Stimulated activated CD8-positive, alpha-beta memory T cell treated with anti-CD3 and anti-CD28 coated beads, Interleukin-15, amount 100 ng/mL, for 24 hours (primary cell): ENCODE data around the gene RBBP7.
"Not testable (repeated sequence)": the region's sequence is repeated elsewhere in the genome, so short reads cannot be mapped to it uniquely, and the experiment has no call there.

Experiments used
- DNase-seq: peaks from one replicate; pipeline ENCODE4 v3.0.0-alpha.2; 2020; ENCODE audit warnings: low read depth

RBBP7 gene

GRCh38 chrX:16862829-16863228 is 7.3 kb downstream of the RBBP7 start:
- DNase-seq: no peak

- DNase-seq: no peak
Measured at GRCh38 chrX:16856744-16857143, 13.4 kb downstream of the RBBP7 start.

- DNase-seq: not testable (repeated sequence)
Measured at GRCh38 chrX:16856076-16856404, 14.1 kb downstream of the RBBP7 start.

DNA sequence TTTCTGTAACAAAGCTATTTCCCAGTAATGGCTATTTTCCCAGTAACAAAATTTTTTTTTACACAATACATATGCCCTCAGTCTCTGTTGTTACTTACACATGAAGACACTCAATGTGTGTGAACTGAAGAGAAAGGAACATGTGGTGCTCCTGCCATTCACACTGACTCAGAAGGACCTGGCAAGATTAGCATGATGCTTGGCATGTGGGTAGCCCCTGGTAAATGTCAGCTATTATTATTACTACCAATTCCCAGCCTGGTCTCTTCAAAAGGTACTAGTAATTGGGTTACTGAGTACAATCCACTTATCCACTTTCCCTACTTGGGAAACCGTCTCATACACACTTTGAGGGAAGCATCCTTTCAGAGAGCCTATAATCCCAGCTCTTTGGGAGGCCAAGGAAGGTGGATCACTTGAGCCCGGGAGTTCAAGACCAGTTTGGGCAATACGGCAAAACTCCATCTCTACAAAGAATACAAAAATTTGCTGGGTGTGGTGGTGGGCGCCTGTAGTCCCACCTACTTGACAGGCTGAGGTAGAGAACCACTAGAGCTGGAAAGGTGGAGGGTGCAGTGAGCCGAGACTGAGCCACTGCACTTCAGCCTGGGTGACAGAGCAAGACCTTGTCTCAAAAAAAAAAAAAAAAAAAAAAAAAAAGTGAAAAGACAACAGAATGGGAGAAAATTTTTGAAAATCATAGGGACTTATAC is 14.6 kb downstream of the RBBP7 start:
- no peak for DNase-seq

DNA sequence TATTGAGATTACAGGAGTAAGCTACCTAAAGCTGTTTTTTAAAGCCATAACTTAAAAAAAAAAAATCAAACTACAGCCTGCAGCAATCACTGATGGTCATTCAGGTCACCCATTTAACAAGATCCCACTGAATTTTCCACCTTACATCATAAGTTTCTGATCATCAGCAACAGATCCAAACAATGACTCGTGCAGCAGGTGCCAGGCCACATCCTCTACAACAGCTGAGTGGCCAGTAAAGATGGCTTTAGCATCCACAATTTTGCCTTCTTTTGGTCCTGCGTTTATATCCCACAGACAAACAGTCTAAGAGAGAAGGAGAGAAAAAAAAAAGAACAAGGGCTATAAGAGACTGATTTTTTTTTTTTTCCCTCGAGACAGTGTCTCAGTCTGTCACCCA is 16.6 kb downstream of the RBBP7 start:
- DNase-seq: no peak

DNA sequence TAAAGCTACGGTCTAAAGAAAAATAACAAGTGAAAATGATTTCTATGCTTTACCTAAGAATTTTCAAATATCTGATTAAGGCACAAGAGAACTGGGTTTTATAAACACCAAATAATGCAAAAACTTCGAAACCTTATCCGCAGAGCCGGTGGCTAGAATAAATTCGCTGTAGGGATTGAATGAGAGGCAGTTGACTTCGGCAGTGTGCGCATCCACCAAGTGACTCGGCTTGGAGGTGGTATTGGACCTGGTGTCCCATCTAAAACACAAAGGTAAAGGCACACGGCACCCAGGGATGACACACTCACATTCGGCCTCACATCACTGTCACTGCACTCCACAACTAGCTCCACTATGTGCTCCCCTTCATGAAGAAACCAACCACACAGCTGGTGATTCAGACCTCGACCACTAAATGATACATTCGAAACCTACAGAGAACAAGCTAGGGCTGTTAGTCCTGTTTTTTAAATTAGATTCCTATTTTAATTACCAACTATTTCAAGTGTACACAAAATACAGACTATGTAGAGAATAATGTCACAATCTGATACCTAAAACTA is 17.5 kb downstream of the RBBP7 start:
- DNase-seq: no peak

DNA sequence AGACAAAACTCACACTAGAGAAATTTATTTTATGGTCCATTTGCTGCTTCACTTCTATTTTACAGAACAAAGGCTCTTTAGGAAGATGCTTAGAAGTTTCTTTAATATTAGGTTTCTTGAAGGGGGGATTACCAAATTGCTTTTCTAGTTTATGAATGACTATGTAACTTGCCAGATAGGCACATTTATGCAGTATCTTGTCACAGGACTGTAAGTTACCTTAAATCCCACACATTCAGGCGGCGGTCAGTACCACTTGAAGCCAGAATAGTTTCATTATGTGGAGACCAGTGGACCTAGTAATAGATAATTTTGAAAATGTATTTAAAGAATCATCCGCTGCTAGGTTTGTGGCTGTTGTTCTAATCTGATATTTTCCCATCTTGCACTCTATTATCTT is 18.3 kb downstream of the RBBP7 start:
- DNase-seq: no peak

DNA sequence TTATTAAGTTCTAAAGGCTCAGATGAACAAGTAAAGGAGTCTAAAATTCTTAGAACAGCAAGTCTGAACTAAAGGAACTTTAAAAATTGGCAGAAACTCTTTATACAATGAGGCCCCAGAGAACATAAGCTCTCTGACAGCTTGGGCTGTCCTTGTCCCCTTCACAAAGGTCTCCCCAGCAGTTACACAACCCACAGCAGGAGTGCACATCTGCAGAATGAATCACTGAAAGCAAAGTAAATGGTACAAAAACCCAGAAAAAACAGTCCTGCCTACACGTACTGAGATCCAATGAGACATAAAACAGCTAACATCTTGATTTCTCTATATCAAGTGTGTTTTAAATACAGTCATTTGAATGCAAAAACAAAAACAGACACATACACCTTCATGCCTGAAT is 18.7 kb downstream of the RBBP7 start:
- no peak for DNase-seq

GRCh38 chrX:16848541-16848940 is 21.6 kb downstream of the RBBP7 start:
- no peak for DNase-seq

DNA sequence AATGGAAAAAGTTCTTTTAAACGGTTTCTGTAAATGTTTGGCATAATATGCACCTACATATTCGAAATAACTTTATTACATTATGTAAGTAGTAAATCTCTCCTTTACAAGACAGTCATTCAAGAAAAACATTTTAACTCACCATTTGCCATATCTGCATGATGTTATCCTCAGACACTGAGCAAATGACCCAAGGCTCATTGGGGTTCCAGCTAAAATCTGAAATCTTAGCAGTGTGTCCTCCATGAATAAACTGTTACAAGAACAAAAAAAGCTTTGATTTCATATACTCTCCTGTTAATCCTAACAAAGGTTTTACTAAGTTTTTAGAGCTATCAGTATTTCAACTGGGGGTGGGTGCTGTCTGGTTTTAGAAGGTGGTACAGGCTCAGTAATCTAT is 24.5 kb downstream of the RBBP7 start:
- DNase-seq: no peak

- DNase-seq: no peak
Measured at GRCh38 chrX:16843208-16843909, 26.8 kb downstream of the RBBP7 start.

DNA sequence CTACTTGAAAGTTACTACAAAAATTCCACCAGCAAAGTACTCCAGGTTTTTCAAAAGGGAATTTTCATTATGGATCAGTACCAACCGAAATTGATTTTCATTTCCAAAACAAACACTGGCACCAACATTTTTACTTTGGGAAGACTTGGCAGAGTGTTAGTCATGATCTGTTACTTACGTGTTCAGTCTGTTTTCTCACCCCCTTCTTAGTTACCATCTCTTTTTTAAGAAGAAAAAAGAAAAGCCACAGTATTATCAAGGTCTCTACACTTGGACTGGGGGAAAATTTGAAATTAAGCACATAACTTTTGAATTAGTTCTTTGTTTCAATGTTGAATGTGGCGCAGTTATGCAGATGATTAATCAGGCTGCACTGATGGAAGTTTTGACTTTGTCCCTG is 27.5 kb downstream of the RBBP7 start:
- no peak for DNase-seq

DNA sequence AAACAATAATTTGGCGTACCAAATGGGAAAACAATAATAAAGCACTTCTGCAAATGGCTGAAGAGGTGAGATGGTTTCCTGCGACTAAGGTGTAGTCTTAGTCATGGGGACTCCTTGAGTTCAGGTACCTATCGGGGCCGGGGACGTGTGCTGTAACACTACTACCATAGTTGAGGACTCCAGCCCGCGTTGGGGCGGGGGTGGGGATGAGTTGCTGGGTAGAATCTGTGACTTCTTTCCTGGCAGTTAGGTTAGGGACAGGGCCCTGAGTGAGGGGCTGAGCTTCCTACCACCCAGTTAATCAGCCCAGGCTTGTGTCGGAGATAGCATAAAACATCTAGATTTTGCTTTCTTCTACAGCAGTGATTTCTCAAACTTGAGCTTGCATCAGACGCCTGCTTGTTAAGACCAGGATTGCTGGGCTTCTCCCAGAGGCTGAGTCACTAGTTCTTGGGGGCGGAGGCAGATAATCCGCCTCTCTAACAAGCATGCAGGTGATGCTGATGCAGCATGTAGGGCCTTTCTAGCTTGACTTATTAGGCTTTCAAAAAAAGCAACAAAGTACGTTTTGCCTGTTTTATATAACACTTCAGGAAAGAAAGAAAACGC is 30.2 kb downstream of the RBBP7 start:
- DNase-seq: no peak

DNA sequence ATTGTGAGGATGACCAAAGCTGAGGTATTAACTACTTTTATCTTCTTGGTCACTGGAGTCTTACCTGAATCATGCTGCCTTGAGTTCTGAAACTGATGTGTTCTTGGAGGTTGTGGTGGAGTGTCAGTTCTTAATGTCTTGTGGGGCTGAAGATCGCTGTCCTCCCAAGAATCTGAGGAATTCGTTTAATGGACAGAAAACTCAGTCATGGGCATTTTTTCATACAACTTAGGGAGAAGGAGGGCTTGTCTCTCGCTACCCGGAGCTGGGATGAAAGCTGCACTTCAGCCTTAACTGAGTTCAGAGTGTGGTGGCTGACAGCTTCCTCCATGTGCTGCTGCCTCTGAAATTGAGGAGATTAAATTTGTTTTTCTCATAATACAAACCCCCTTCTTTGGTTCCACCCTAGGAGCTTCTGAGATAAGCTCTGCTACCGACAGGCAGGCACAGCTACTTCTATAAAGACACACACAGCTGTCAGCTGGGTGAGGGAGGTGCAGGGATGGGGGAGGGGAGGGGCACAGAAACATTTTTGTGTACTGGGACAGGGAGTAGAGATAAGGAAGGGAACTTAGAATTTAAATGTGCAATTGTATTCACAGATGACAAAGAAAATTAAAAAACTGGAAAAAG is 30.8 kb downstream of the RBBP7 start:
- DNase-seq: no peak

DNA sequence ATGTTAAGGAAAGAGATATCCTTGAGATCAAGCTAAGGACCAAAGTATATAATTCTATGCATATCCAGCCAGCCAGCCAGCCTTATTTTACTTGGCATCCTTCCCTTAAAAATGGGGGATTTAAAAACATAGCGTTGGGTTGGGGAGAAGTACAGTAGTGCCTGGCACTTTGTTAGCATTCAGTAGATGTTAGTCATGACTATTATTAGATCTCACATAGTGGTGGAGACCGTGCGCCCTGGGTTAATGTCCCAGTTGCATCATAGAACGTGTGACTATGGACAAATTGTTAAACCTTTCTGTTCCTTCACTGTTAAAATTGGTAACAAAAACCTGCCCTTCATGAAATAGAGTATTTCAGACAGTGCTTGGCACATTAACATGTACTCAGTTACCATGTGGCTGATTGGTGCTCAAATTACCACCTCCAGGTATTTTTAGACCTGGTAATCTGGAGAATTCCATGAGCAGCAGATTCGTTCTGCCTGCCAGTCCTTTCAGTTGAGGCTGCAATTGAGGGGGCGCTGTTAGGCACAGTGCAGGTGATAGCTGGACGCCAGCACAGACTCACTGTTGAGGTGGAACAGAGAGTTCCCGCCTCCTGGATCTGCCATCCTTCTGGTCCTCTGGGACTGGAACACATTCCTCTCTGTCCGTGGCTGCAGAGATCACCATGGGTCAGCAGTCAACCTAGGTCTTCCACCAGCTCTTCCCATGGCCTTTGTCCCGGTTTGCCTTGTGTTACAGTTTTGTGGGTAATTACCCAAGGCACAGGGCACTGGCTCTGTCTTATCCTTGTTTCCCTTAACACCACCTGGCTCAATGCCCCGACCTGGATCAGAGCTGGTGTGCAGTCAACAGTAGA is 31.7 kb downstream of the RBBP7 start:
- no peak for DNase-seq

DNA sequence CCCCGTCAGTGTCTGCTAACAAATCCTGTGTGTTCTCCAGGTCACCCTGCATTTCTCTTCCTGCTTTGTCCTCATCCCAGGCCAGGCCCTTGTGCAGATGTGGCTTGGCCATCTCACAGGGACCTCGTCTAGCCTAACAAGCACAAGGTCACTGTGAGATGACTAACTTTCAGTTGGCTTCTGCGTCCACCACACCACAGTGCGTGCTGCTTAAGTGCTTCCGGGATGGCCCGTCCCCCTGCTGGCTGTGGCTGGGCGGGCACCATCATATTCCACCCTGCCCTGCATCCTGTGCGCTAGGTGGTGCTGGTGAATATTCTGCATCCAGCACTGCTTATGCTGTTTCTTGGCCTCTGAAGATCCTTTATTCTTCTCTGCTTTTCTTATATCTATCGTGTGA is 33.8 kb downstream of the RBBP7 start:
- no peak for DNase-seq

DNA sequence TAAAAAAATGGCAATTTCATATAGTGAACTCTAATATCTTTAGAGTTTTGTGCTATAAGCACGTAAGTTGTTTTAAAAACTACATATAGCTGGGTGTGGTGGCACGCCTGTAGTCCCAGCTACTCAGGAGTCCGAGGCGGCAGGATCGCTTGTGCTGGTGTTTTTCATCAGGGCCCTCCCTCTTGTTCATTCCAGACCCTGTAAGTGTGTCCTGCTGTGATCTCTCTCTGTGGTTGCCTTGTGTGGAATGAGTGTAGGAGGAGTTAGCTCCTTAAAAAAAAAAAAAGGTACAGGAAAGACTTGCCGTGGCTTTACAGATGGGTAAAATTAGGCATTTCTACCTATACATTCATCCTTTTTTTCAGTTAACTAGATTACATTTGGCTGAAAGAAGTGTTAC is 35.4 kb downstream of the RBBP7 start:
- no peak for DNase-seq

- no peak for DNase-seq
Measured at GRCh38 chrX:16832301-16832700, 37.9 kb downstream of the RBBP7 start.

GRCh38 chrX:16828124-16828908 is 41.8 kb downstream of the RBBP7 start:
- no peak for DNase-seq

DNA sequence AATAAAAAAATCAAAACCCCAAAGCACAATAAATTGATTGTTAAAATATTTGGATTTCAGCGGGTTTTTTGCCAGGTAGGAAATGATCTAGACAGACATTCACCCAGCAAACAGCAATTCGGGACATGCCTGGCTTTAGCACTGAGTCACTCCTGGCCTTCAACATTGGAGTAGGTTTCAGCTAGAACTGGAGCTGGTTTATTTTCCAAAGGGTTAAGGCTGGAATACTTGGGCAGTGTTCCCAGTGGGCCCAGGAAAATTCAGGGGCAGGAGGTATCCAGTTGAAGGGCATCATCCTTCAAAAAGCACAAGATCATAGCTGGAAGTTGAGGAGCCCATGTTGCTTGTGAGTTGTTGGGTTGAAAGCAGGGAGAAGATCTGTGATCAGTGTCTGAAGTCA is 42.9 kb downstream of the RBBP7 start:
- no peak for DNase-seq

- no peak for DNase-seq
Measured at GRCh38 chrX:16826207-16826606, 44.0 kb downstream of the RBBP7 start.
